Activated CD4-positive, alpha-beta T cell treated with anti-CD3 and anti-CD28 coated beads, Interleukin-2, amount 10 ng/mL, durations not matched to agents 24 days and 14 days (primary cell): ENCODE data around the gene OR52R1. TPM values are rescaled to one million over a fixed set of nuclear protein-coding genes. Genes with fewer than 3 reads are reported as not detected.
"Not testable (repeated sequence)": the region's sequence is repeated elsewhere in the genome, so short reads cannot be mapped to it uniquely, and the experiment has no call there.

Experiments used
- DNase-seq: peaks from one replicate; pipeline ENCODE4 v3.0.0; 2022
- H3K27ac Mint-ChIP-seq: one replicate; pipeline ENCODE4 v1.8.0; 2022; ENCODE audit warnings: mild to moderate bottlenecking, mixed read lengths
- H3K27me3 Mint-ChIP-seq: one replicate; pipeline ENCODE4 v1.8.0; 2022; ENCODE audit warnings: mixed read lengths
- H3K36me3 Mint-ChIP-seq: one replicate; pipeline ENCODE4 v1.8.0; 2022; ENCODE audit warnings: low read depth, mild to moderate bottlenecking, mixed read lengths
- H3K4me1 Mint-ChIP-seq: one replicate; pipeline ENCODE4 v1.8.0; 2021; ENCODE audit warnings: mixed read lengths
- H3K4me3 Mint-ChIP-seq: one replicate; pipeline ENCODE4 v1.8.0; 2022; ENCODE audit warnings: mild to moderate bottlenecking, moderate library complexity, mixed read lengths
- H3K9me3 Mint-ChIP-seq: one replicate; pipeline ENCODE4 v1.8.0; 2021; ENCODE audit warnings: mixed read lengths
- intact Hi-C: fragments of 100-400 bp; cut with micrococcal nuclease; formaldehyde crosslinking; loops from one replicate; pipeline ENCODE4 v1.15.1; 2023
- total RNA-seq: library from RNA; stranded (reverse); gene quantifications from 2 replicates; pipeline ENCODE4 v1.2.3, GENCODE V29; 2022

Gene OR52R1
- not detected in 2 replicates for total RNA-seq

GRCh38 chr11:4804280-4804679 lies at the start of gene OR52R1:
Gene OR52R1, minus strand, starts transcription at chr11:4804380. Its CDS starts 0 bp downstream, at chr11:4804380.
- Mint-ChIP-seq H3K9me3 (no peaks in the 10 kb centered on the region), H3K27ac (no peak within 1 kb of the TSS), H3K27me3 (no peaks in the 10 kb centered on the region), H3K4me3 (no peak within 1 kb of the TSS), H3K36me3 (no peaks in the 10 kb centered on the region), H3K4me1 (no peaks in the 10 kb centered on the region)
- intact Hi-C loops: no loop called here
- no peak for DNase-seq

- H3K9me3 Mint-ChIP-seq: peaks cover 3% of the 10 kb centered on the region
- no peaks in the 10 kb centered on the region for H3K4me1 Mint-ChIP-seq
- no peak overlapping the region for H3K27ac Mint-ChIP-seq
- no peak for DNase-seq
- intact Hi-C loops: no loop called here
- no peaks in the 10 kb centered on the region for H3K27me3 Mint-ChIP-seq
- no peaks in the 10 kb centered on the region for H3K36me3 Mint-ChIP-seq
- no peak overlapping the region for H3K4me3 Mint-ChIP-seq
Measured at GRCh38 chr11:4851033-4851432, 46.9 kb upstream of the OR52R1 start.

GRCh38 chr11:4848908-4849532 lies 44.8 kb upstream of the OR52R1 start, which contains the start of gene OR51S1:
Gene OR51S1, minus strand, starts transcription at chr11:4849208. Its CDS starts 0 bp downstream, at chr11:4849208.
- H3K4me1 Mint-ChIP-seq: no peaks in the 10 kb centered on the region
- no peak for DNase-seq
- H3K9me3 Mint-ChIP-seq: no peaks in the 10 kb centered on the region
- intact Hi-C loops: no loop called here
- no peaks in the 10 kb centered on the region for H3K36me3 Mint-ChIP-seq
- H3K27ac Mint-ChIP-seq: no peak within 1 kb of the TSS
- H3K4me3 Mint-ChIP-seq: no peak within 1 kb of the TSS
- H3K27me3 Mint-ChIP-seq: no peaks in the 10 kb centered on the region

- no peaks in the 10 kb centered on the region for H3K9me3 Mint-ChIP-seq
- intact Hi-C loops: no loop called here
- no peak for DNase-seq
- no peaks in the 10 kb centered on the region for H3K4me1 Mint-ChIP-seq
- H3K36me3 Mint-ChIP-seq: no peaks in the 10 kb centered on the region
- no peaks in the 10 kb centered on the region for H3K27me3 Mint-ChIP-seq
- H3K27ac Mint-ChIP-seq: no peak overlapping the region
- H3K4me3 Mint-ChIP-seq: no peak overlapping the region
Measured at GRCh38 chr11:4839851-4840549, 35.8 kb upstream of the OR52R1 start.

- no peak overlapping the region for H3K27ac Mint-ChIP-seq
- no peaks in the 10 kb centered on the region for H3K9me3 Mint-ChIP-seq
- intact Hi-C loops: no loop called here
- H3K27me3 Mint-ChIP-seq: no peaks in the 10 kb centered on the region
- no peaks in the 10 kb centered on the region for H3K36me3 Mint-ChIP-seq
- no peaks in the 10 kb centered on the region for H3K4me1 Mint-ChIP-seq
- H3K4me3 Mint-ChIP-seq: no peak overlapping the region
- DNase-seq: no peak
Measured at GRCh38 chr11:4830909-4831308, 26.7 kb upstream of the OR52R1 start.

GRCh38 chr11:4830346-4830745 lies 26.2 kb upstream of the OR52R1 start:
- no peak for DNase-seq
- Mint-ChIP-seq H3K4me3 (no peak overlapping the region), H3K4me1 (no peaks in the 10 kb centered on the region), H3K27me3 (no peaks in the 10 kb centered on the region), H3K9me3 (no peaks in the 10 kb centered on the region), H3K36me3 (no peaks in the 10 kb centered on the region), H3K27ac (no peak overlapping the region)
- intact Hi-C loops: no loop called here

GRCh38 chr11:4826425-4826824 lies 22.2 kb upstream of the OR52R1 start:
- Mint-ChIP-seq H3K4me1 (no peaks in the 10 kb centered on the region), H3K36me3 (no peaks in the 10 kb centered on the region), H3K27ac (no peak overlapping the region), H3K9me3 (no peaks in the 10 kb centered on the region), H3K4me3 (no peak overlapping the region), H3K27me3 (no peaks in the 10 kb centered on the region)
- no peak for DNase-seq
- intact Hi-C loops: no loop called here

- Mint-ChIP-seq H3K27ac (no peak overlapping the region), H3K36me3 (no peaks in the 10 kb centered on the region), H3K9me3 (no peaks in the 10 kb centered on the region), H3K4me3 (no peak overlapping the region), H3K4me1 (no peaks in the 10 kb centered on the region), H3K27me3 (no peaks in the 10 kb centered on the region)
- intact Hi-C loops: no loop called here
- no peak for DNase-seq
Measured at GRCh38 chr11:4825132-4825531, 21.0 kb upstream of the OR52R1 start.

GRCh38 chr11:4821021-4821420 lies 16.8 kb upstream of the OR52R1 start, which contains the start of gene OR51F2:
Gene OR51F2, plus strand, starts transcription at chr11:4821321. Its CDS starts 101 bp downstream, at chr11:4821422.
- intact Hi-C loops: no loop called here
- DNase-seq: no peak
- H3K4me1 Mint-ChIP-seq: no peaks in the 10 kb centered on the region
- no peaks in the 10 kb centered on the region for H3K36me3 Mint-ChIP-seq
- no peak within 1 kb of the TSS for H3K27ac Mint-ChIP-seq
- H3K27me3 Mint-ChIP-seq: no peaks in the 10 kb centered on the region
- H3K4me3 Mint-ChIP-seq: no peak within 1 kb of the TSS
- H3K9me3 Mint-ChIP-seq: no peaks in the 10 kb centered on the region

- Mint-ChIP-seq H3K27me3 (no peaks in the 10 kb centered on the region), H3K27ac (no peak overlapping the region), H3K4me1 (no peaks in the 10 kb centered on the region), H3K9me3 (no peaks in the 10 kb centered on the region), H3K4me3 (no peak overlapping the region), H3K36me3 (no peaks in the 10 kb centered on the region)
- intact Hi-C loops: no loop called here
- DNase-seq: no peak
Measured at GRCh38 chr11:4809246-4809645, 5.1 kb upstream of the OR52R1 start.

GRCh38 chr11:4808476-4808875 lies 4.3 kb upstream of the OR52R1 start:
- no peaks in the 10 kb centered on the region for H3K4me1 Mint-ChIP-seq
- intact Hi-C loops: no loop called here
- no peak overlapping the region for H3K27ac Mint-ChIP-seq
- H3K36me3 Mint-ChIP-seq: no peaks in the 10 kb centered on the region
- H3K27me3 Mint-ChIP-seq: no peaks in the 10 kb centered on the region
- no peak overlapping the region for H3K4me3 Mint-ChIP-seq
- no peak for DNase-seq
- H3K9me3 Mint-ChIP-seq: no peaks in the 10 kb centered on the region

- H3K4me1 Mint-ChIP-seq, H3K9me3 Mint-ChIP-seq, H3K27ac Mint-ChIP-seq, DNase-seq, H3K36me3 Mint-ChIP-seq, intact Hi-C loops, H3K27me3 Mint-ChIP-seq, H3K4me3 Mint-ChIP-seq: not testable (repeated sequence)
Measured at GRCh38 chr11:4801316-4801715, 2.9 kb downstream of the OR52R1 start.

GRCh38 chr11:4798427-4799183 lies 5.6 kb downstream of the OR52R1 start:
- Mint-ChIP-seq H3K27ac (no peak overlapping the region), H3K27me3 (no peaks in the 10 kb centered on the region), H3K4me3 (no peak overlapping the region), H3K9me3 (no peaks in the 10 kb centered on the region), H3K4me1 (no peaks in the 10 kb centered on the region), H3K36me3 (no peaks in the 10 kb centered on the region)
- intact Hi-C loops: no loop called here
- DNase-seq: no peak

- Mint-ChIP-seq H3K9me3 (no peaks in the 10 kb centered on the region), H3K36me3 (no peaks in the 10 kb centered on the region), H3K4me3 (no peak overlapping the region), H3K4me1 (no peaks in the 10 kb centered on the region), H3K27me3 (no peaks in the 10 kb centered on the region), H3K27ac (no peak overlapping the region)
- DNase-seq: no peak
- intact Hi-C loops: no loop called here
Measured at GRCh38 chr11:4797206-4797605, 7.0 kb downstream of the OR52R1 start.
